Measurements from ENCODE around the gene IL4R. TPM values are rescaled to one million over a fixed set of nuclear protein-coding genes. Genes with fewer than 3 reads are reported as not detected.

The IL4R gene
- total and polyA plus RNA-seq, 2 of the 13 experiments (the other 11 are each of a cell fraction or from before 2014, with no cell fraction given) = 15.9 to 49.6 TPM

GRCh38 chr16:27273670-27274423 is 39.9 kb upstream of the IL4R start (continued):
- TF ChIP-seq, protein P1, sequence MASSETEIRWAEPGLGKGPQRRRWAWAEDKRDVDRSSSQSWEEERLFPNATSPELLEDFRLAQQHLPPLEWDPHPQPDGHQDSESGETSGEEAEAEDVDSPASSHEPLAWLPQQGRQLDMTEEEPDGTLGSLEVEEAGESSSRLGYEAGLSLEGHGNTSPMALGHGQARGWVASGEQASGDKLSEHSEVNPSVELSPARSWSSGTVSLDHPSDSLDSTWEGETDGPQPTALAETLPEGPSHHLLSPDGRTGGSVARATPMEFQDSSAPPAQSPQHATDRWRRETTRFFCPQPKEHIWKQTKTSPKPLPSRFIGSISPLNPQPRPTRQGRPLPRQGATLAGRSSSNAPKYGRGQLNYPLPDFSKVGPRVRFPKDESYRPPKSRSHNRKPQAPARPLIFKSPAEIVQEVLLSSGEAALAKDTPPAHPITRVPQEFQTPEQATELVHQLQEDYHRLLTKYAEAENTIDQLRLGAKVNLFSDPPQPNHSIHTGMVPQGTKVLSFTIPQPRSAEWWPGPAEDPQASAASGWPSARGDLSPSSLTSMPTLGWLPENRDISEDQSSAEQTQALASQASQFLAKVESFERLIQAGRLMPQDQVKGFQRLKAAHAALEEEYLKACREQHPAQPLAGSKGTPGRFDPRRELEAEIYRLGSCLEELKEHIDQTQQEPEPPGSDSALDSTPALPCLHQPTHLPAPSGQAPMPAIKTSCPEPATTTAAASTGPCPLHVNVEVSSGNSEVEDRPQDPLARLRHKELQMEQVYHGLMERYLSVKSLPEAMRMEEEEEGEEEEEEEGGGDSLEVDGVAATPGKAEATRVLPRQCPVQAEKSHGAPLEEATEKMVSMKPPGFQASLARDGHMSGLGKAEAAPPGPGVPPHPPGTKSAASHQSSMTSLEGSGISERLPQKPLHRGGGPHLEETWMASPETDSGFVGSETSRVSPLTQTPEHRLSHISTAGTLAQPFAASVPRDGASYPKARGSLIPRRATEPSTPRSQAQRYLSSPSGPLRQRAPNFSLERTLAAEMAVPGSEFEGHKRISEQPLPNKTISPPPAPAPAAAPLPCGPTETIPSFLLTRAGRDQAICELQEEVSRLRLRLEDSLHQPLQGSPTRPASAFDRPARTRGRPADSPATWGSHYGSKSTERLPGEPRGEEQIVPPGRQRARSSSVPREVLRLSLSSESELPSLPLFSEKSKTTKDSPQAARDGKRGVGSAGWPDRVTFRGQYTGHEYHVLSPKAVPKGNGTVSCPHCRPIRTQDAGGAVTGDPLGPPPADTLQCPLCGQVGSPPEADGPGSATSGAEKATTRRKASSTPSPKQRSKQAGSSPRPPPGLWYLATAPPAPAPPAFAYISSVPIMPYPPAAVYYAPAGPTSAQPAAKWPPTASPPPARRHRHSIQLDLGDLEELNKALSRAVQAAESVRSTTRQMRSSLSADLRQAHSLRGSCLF (CRISPR knock-in tag; IDR thresholded peaks at IDR 0.05; ENCODE audit: borderline replicate concordance) = no peak
- TF ChIP-seq RBAK (CRISPR knock-in tag; IDR thresholded peaks at IDR 0.05) (0 out of 2 replicates have a peak, but pooled peaks have one; percentile 54), ZNF354B (CRISPR knock-in tag; IDR thresholded peaks at IDR 0.05) (no peak; the same call in 1 of the 2 replicates), RFXANK (CRISPR knock-in tag; IDR thresholded peaks at IDR 0.05) (no peak), SALL1 (CRISPR knock-in tag; IDR thresholded peaks at IDR 0.05) (peak; percentile 100), STAT5B (CRISPR knock-in tag; IDR thresholded peaks at IDR 0.05) (no peak), NFYC (CRISPR knock-in tag; IDR thresholded peaks at IDR 0.05) (no peak; the same call in 1 of the 2 replicates), ZNF768 (CRISPR knock-in tag; IDR thresholded peaks at IDR 0.05) (no peak; the same call in 1 of the 2 replicates), FOXO1 (CRISPR knock-in tag; IDR thresholded peaks at IDR 0.05) (peak; percentile 92), TBP (CRISPR knock-in tag; IDR thresholded peaks at IDR 0.05) (no peak), HNF4A (CRISPR knock-in tag; IDR thresholded peaks at IDR 0.05) (peak; percentile 100), SNRNP70 (IDR thresholded peaks at IDR 0.05; ENCODE audit: low read depth, low read length) (no peak), CEBPB (IDR thresholded peaks at IDR 0.05; ENCODE audit: borderline replicate concordance, low read depth, low read length) (no peak), ZNF746 (CRISPR knock-in tag; IDR thresholded peaks at IDR 0.05) (peak; percentile 74; the same call in 1 of the 2 replicates), ZSCAN21 (CRISPR knock-in tag; IDR thresholded peaks at IDR 0.05; ENCODE audit: borderline replicate concordance) (no peak), IRX3 (CRISPR knock-in tag; IDR thresholded peaks at IDR 0.05; ENCODE audit: borderline replicate concordance, low read depth) (no peak; the same call in 1 of the 2 replicates), GATAD2A (CRISPR knock-in tag; IDR thresholded peaks at IDR 0.05) (peak; percentile 100), ZNF138 (CRISPR knock-in tag; IDR thresholded peaks at IDR 0.05; ENCODE audit: low read depth) (no peak), GATAD1 (CRISPR knock-in tag; IDR thresholded peaks at IDR 0.05) (peak; percentile 59; the same call in 1 of the 2 replicates), ZNF530 (CRISPR knock-in tag; IDR thresholded peaks at IDR 0.05; ENCODE audit: low read depth) (no peak), ZNF773 (CRISPR knock-in tag; IDR thresholded peaks at IDR 0.05; ENCODE audit: borderline replicate concordance) (0 out of 2 replicates have a peak, but pooled peaks have one; percentile 66), KDM2A (CRISPR knock-in tag; IDR thresholded peaks at IDR 0.05; ENCODE audit: borderline replicate concordance, low read depth) (peak; percentile 65; the same call in 1 of the 2 replicates), POLR2AphosphoS2 (IDR thresholded peaks at IDR 0.05; ENCODE audit: low read depth, low read length) (no peak), TAF15 (IDR thresholded peaks at IDR 0.05; ENCODE audit: low read depth, low read length, poor library complexity, severe bottlenecking) (no peak)
- TF ChIP-seq, protein P2, sequence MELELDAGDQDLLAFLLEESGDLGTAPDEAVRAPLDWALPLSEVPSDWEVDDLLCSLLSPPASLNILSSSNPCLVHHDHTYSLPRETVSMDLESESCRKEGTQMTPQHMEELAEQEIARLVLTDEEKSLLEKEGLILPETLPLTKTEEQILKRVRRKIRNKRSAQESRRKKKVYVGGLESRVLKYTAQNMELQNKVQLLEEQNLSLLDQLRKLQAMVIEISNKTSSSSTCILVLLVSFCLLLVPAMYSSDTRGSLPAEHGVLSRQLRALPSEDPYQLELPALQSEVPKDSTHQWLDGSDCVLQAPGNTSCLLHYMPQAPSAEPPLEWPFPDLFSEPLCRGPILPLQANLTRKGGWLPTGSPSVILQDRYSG (CRISPR knock-in tag; IDR thresholded peaks at IDR 0.05) = no peak; the same call in 1 of the 2 replicates
- TF ChIP-seq, protein P3, sequence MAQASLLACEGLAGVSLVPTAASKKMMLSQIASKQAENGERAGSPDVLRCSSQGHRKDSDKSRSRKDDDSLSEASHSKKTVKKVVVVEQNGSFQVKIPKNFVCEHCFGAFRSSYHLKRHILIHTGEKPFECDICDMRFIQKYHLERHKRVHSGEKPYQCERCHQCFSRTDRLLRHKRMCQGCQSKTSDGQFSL (CRISPR knock-in tag; IDR thresholded peaks at IDR 0.05) = no peak

All from HepG2 (cell line).